Keratinocyte (primary cell): ENCODE results near the gene TPK1. TPM values are rescaled to one million over a fixed set of nuclear protein-coding genes. Genes with fewer than 3 reads are reported as not detected.

Experiments used
- DNase-seq: peaks from one replicate; pipeline ENCODE4 v3.0.0-alpha.2; 2011; ENCODE audit warnings: low read depth, missing footprints, low spot score
- FAIRE-seq: peaks from 2 replicates; lab custom pipeline; 2011; peaks lifted over from hg19 to GRCh38; lab: Jason Lieb, UNC
- H2AFZ ChIP-seq: 2 replicates; pipeline ENCODE4 v1.6.0; 2012; ENCODE audit warnings: low read length, control low read depth, inconsistent platforms; ENCODE audit not compliant: control insufficient read depth
- H3K27ac ChIP-seq: 2 replicates; pipeline ENCODE4 v1.5.1; 2011; ENCODE audit warnings: low read length; ENCODE audit not compliant: control insufficient read depth, insufficient read depth
- H3K27me3 ChIP-seq: 3 replicates; pipeline ENCODE4 v1.6.0; 2011; ENCODE audit warnings: low read length; ENCODE audit not compliant: control insufficient read depth, insufficient read depth; ENCODE audit errors: extremely low read depth
- H3K36me3 ChIP-seq, 2 experiments: 2 replicates in 1 of 2; 3 replicates in 1 of 2; pipeline ENCODE4 v1.5.1; 2011; ENCODE audit warnings: low read length in 2 of 2, mild to moderate bottlenecking in 1 of 2; ENCODE audit not compliant: control insufficient read depth in 2 of 2, insufficient read depth in 2 of 2; ENCODE audit errors: extremely low read depth in 1 of 2
- H3K4me1 ChIP-seq: 3 replicates; pipeline ENCODE4 v1.5.1; 2011; ENCODE audit warnings: low read length; ENCODE audit not compliant: control insufficient read depth, insufficient read depth; ENCODE audit errors: extremely low read depth
- H3K4me2 ChIP-seq: 3 replicates; pipeline ENCODE4 v1.6.0; 2011; ENCODE audit warnings: low read depth, low read length; ENCODE audit not compliant: control insufficient read depth, insufficient read depth; ENCODE audit errors: extremely low read depth
- H3K4me3 ChIP-seq, 3 experiments: fragments of 200-600 bp in 1 of 3; sonication (generic) in 1 of 3; 2 replicates in 2 of 3; 3 replicates in 1 of 3; pipeline ENCODE4 v1.5.1; 2011 to 2016; ENCODE audit warnings: low read length in 3 of 3, mild to moderate bottlenecking in 3 of 3, control low read depth in 2 of 3, inconsistent platforms in 1 of 3, low read depth in 1 of 3, mixed read lengths in 1 of 3, mixed run types in 1 of 3, moderate library complexity in 1 of 3; ENCODE audit not compliant: control insufficient read depth in 2 of 3, insufficient read depth in 2 of 3; ENCODE audit errors: extremely low read depth in 1 of 3
- H3K79me2 ChIP-seq: 2 replicates; pipeline ENCODE4 v1.6.0; 2012; ENCODE audit warnings: low read length; ENCODE audit not compliant: control insufficient read depth, insufficient read depth
- H3K9ac ChIP-seq: 3 replicates; pipeline ENCODE4 v1.6.0; 2011; ENCODE audit warnings: low read length; ENCODE audit not compliant: control insufficient read depth, insufficient read depth; ENCODE audit errors: extremely low read depth
- H3K9me1 ChIP-seq: 3 replicates; pipeline ENCODE4 v1.6.0; 2011; ENCODE audit warnings: low read length; ENCODE audit not compliant: control insufficient read depth, insufficient read depth; ENCODE audit errors: extremely low read depth
- H3K9me3 ChIP-seq: 2 replicates; pipeline ENCODE4 v1.5.1; 2012; ENCODE audit warnings: low read depth, low read length; ENCODE audit not compliant: control insufficient read depth
- H4K20me1 ChIP-seq: 3 replicates; pipeline ENCODE4 v1.6.0; 2011; ENCODE audit warnings: low read length; ENCODE audit not compliant: control insufficient read depth, insufficient read depth; ENCODE audit errors: extremely low read depth
- CTCF ChIP-seq, 3 experiments: IDR thresholded peaks in 1 of 3; conservative IDR thresholded peaks in 1 of 3; optimal IDR thresholded peaks in 1 of 3; 2 replicates in 2 of 3; 3 replicates in 1 of 3; pipeline versions ENCODE3 to v1.5.1; 2011; ENCODE audit warnings: low read length in 3 of 3, mild to moderate bottlenecking in 3 of 3, moderate library complexity in 2 of 3, control low read depth in 1 of 3, inconsistent platforms in 1 of 3; ENCODE audit not compliant: insufficient read depth in 2 of 3; ENCODE audit errors: extremely low read depth in 1 of 3
- EZH2 ChIP-seq: IDR thresholded peaks from one replicate; pipeline ENCODE4 v1.6.1; 2012; ENCODE audit warnings: inconsistent platforms, mild to moderate bottlenecking, low read length, moderate library complexity
- dilution Hi-C: fragments of 300-500 bp; cut with MboI; formaldehyde crosslinking; loops from one replicate; pipeline ENCODE4 v1.7.0; 2020; ENCODE audit warnings: low sequenced_read_pairs; ENCODE audit not compliant: extremely low pct_ligation_motif_present
- polyA plus RNA-seq, 5 experiments: library from polyadenylated mRNA; depleted of rRNA in 3 of 5; stranded (reverse) in 3 of 5; stranded (forward) in 1 of 5; unstranded in 1 of 5; fragments of >200 nt; gene quantifications; 1 replicate in 1 of 5; 2 replicates in 3 of 5; 3 replicates in 1 of 5; pipeline versions ENCODE4 v1.2.1 to v1.2.3, GENCODE V29; 2011 to 2012; ENCODE audit warnings: missing spikeins in 2 of 5, low read depth in 1 of 5, low replicate concordance in 1 of 5

TPK1 gene
- polyA plus RNA-seq, 1 donor (not counting 4 experiments of a cell fraction or from before 2014, with no cell fraction given): 1.9 TPM

GRCh38 chr7:144474800-144475615 lies 360.8 kb downstream of the TPK1 start:
- no peaks in the 10 kb centered on the region for H3K79me2 ChIP-seq
- H3K27me3 ChIP-seq: no peaks in the 10 kb centered on the region
- H3K4me2 ChIP-seq: no peak overlapping the region
- no peaks in the 10 kb centered on the region for H4K20me1 ChIP-seq
- no peaks in the 10 kb centered on the region for H3K4me1 ChIP-seq
- dilution Hi-C loops: no loop called here
- no peak overlapping the region for H2AFZ ChIP-seq
- no peaks in the 10 kb centered on the region for H3K36me3 ChIP-seq
- H3K9ac ChIP-seq: no peak overlapping the region
- no peak overlapping the region for H3K27ac ChIP-seq
- H3K4me3 ChIP-seq: no peak overlapping the region
- FAIRE-seq (no peak), DNase-seq (no peak)
- TF ChIP-seq EZH2: no peak
- no peak for TF ChIP-seq CTCF (optimal IDR thresholded peaks at IDR 0.05 in 1 of 3, IDR thresholded peaks at IDR 0.05 in 1 of 3, conservative IDR thresholded peaks at IDR 0.05 in 1 of 3; ENCODE audit: extremely low read depth in 1 of 3, insufficient read depth in 2 of 3, low read length in 3 of 3)
- H3K9me3 ChIP-seq: no peaks in the 10 kb centered on the region
- no peaks in the 10 kb centered on the region for H3K9me1 ChIP-seq

- no peak for TF ChIP-seq EZH2
- no peak for TF ChIP-seq CTCF (optimal IDR thresholded peaks at IDR 0.05 in 1 of 3, IDR thresholded peaks at IDR 0.05 in 1 of 3, conservative IDR thresholded peaks at IDR 0.05 in 1 of 3; ENCODE audit: extremely low read depth in 1 of 3, insufficient read depth in 2 of 3, low read length in 3 of 3)
- Histone ChIP-seq H2AFZ (no peak overlapping the region), H3K27ac (no peak overlapping the region), H3K27me3 (no peaks in the 10 kb centered on the region), H3K4me1 (no peaks in the 10 kb centered on the region), H3K9me1 (no peaks in the 10 kb centered on the region), H3K79me2 (no peaks in the 10 kb centered on the region), H4K20me1 (no peaks in the 10 kb centered on the region), H3K36me3 (no peaks in the 10 kb centered on the region), H3K4me3 (no peak overlapping the region), H3K9me3 (no peaks in the 10 kb centered on the region), H3K9ac (no peak overlapping the region), H3K4me2 (no peak overlapping the region)
- no peak for FAIRE-seq
- no peak for DNase-seq
- dilution Hi-C loops: no loop called here
Measured at GRCh38 chr7:144474363-144474762, 361.5 kb downstream of the TPK1 start.
